OCI-LY1 (cell line): ENCODE results near the gene TRIM73.
"Not testable (repeated sequence)": the region's sequence is repeated elsewhere in the genome, so short reads cannot be mapped to it uniquely, and the experiment has no call there.

ENCODE experiments used
- EZH2 ChIP-seq: fragments of 200-600 bp; sonication (generic), shearing (Covaris generic); IDR thresholded peaks from 2 replicates; pipeline ENCODE4 v1.8.0; 2017; ENCODE audit warnings: borderline replicate concordance, mixed run types, mild to moderate bottlenecking, antibody characterized with exemption, low read length, moderate library complexity, mixed read lengths
- TF ChIP-seq, protein P1 (sequence below): fragments of 200-600 bp; sonication (generic), shearing (Covaris generic); IDR thresholded peaks from 2 replicates; pipeline ENCODE4 v1.5.1; 2017; ENCODE audit warnings: mild to moderate bottlenecking, antibody characterized with exemption, low read length, moderate library complexity, mixed read lengths

DNA sequence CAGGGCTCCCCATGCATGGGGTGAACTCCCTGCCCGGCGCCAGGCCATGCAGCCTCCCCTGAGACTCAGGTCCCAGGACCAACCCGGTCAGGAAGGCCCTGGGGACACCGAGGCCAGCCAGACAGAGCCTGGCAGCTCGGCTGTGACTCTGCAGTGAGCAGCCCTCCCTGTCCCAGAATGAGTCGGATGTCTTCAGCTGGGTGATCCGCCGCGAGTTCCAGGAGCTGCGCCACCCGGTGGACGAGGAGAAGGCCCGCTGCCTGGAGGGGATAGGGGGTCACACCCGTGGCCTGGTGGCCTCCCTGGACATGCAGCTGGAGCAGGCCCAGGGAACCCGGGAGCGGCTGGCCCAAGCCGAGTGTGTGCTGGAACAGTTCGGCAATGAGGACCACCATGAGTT, 9.2 kb downstream of the TRIM73 start:
- TF ChIP-seq, protein P1, sequence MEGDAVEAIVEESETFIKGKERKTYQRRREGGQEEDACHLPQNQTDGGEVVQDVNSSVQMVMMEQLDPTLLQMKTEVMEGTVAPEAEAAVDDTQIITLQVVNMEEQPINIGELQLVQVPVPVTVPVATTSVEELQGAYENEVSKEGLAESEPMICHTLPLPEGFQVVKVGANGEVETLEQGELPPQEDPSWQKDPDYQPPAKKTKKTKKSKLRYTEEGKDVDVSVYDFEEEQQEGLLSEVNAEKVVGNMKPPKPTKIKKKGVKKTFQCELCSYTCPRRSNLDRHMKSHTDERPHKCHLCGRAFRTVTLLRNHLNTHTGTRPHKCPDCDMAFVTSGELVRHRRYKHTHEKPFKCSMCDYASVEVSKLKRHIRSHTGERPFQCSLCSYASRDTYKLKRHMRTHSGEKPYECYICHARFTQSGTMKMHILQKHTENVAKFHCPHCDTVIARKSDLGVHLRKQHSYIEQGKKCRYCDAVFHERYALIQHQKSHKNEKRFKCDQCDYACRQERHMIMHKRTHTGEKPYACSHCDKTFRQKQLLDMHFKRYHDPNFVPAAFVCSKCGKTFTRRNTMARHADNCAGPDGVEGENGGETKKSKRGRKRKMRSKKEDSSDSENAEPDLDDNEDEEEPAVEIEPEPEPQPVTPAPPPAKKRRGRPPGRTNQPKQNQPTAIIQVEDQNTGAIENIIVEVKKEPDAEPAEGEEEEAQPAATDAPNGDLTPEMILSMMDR, result not testable (repeated sequence)
- TF ChIP-seq EZH2, result not testable (repeated sequence)
